ENCODE results near the gene TRAF2.

TRAF2 gene

GRCh38 chr9:136958898-136959850 is 72.9 kb downstream of the TRAF2 start:
- DNase-seq (ENCODE audit: low read depth in 2 of 3, low spot score in 1 of 3), result no peak

- no peak for DNase-seq (ENCODE audit: low read depth in 2 of 3, low spot score in 1 of 3)
These were observed 74.1 kb downstream of the TRAF2 start for GRCh38 chr9:136960212-136960937.

GRCh38 chr9:136960938-136961275 is 74.6 kb downstream of the TRAF2 start:
- no peak for DNase-seq (ENCODE audit: low read depth in 2 of 3, low spot score in 1 of 3)

- DNase-seq (ENCODE audit: low read depth in 2 of 3, low spot score in 1 of 3), result no peak
These were observed 75.2 kb downstream of the TRAF2 start for GRCh38 chr9:136961279-136962065.

- no peak for DNase-seq (ENCODE audit: low read depth in 2 of 3, low spot score in 1 of 3)
These were observed 75.8 kb downstream of the TRAF2 start for GRCh38 chr9:136962163-136962562.

GRCh38 chr9:136962701-136963248 is 76.5 kb downstream of the TRAF2 start:
- no peak for DNase-seq (ENCODE audit: low read depth in 2 of 3, low spot score in 1 of 3)

- no peak for DNase-seq (ENCODE audit: low read depth in 2 of 3, low spot score in 1 of 3)
These were observed 77.0 kb downstream of the TRAF2 start for GRCh38 chr9:136963341-136963740.

GRCh38 chr9:136963751-136964150 is 77.4 kb downstream of the TRAF2 start:
- no peak for DNase-seq (ENCODE audit: low read depth in 2 of 3, low spot score in 1 of 3)

- DNase-seq (ENCODE audit: low read depth in 2 of 3, low spot score in 1 of 3), result no peak
These were observed 77.9 kb downstream of the TRAF2 start for GRCh38 chr9:136964171-136964689.

- no peak for DNase-seq (ENCODE audit: low read depth in 2 of 3, low spot score in 1 of 3)
These were observed 78.6 kb downstream of the TRAF2 start for GRCh38 chr9:136964833-136965422.

GRCh38 chr9:136965771-136966484 is 79.6 kb downstream of the TRAF2 start:
- no peak for DNase-seq (ENCODE audit: low read depth in 2 of 3, low spot score in 1 of 3)

GRCh38 chr9:136968333-136969127 is 82.2 kb downstream of the TRAF2 start:
- no peak for DNase-seq (ENCODE audit: low read depth in 2 of 3, low spot score in 1 of 3)

- no peak for DNase-seq (ENCODE audit: low read depth in 2 of 3, low spot score in 1 of 3)
These were observed 82.8 kb downstream of the TRAF2 start for GRCh38 chr9:136969150-136969549.

- DNase-seq (ENCODE audit: low read depth in 2 of 3, low spot score in 1 of 3), result no peak
These were observed 83.5 kb downstream of the TRAF2 start for GRCh38 chr9:136969774-136970173.

GRCh38 chr9:136970361-136970760 is 84.0 kb downstream of the TRAF2 start:
- DNase-seq (ENCODE audit: low read depth in 2 of 3, low spot score in 1 of 3), result no peak

- DNase-seq (ENCODE audit: low read depth in 2 of 3, low spot score in 1 of 3), result no peak
These were observed 85.4 kb downstream of the TRAF2 start for GRCh38 chr9:136971746-136972145.

GRCh38 chr9:136972335-136972734 is 86.0 kb downstream of the TRAF2 start:
- DNase-seq (ENCODE audit: low read depth in 2 of 3, low spot score in 1 of 3), result no peak

- DNase-seq (ENCODE audit: low read depth in 2 of 3, low spot score in 1 of 3), result no peak
These were observed 86.4 kb downstream of the TRAF2 start for GRCh38 chr9:136972743-136973142.

Measured in stimulated activated CD4-positive, alpha-beta T cell treated with anti-CD3 and anti-CD28 coated beads, Interleukin-12 subunit alpha, Interleukin-12 subunit beta, amount 100 ng/mL, for 48 hours (primary cell).